Lower leg skin (tissue), 4 donors: Measurements from ENCODE around the gene HEATR5A. TPM values are rescaled to one million over a fixed set of nuclear protein-coding genes. Genes with fewer than 3 reads are reported as not detected.

ENCODE experiments used
- DNase-seq, 2 donors: peaks; one replicate each; pipeline ENCODE4 v3.0.0-alpha.2; 2019; ENCODE audit warnings: low spot score in 2 of 2
- H3K4me3 ChIP-seq: fragments of 200-600 bp; sonication (generic); 2 replicates; pipeline ENCODE4 v1.5.1; 2017; ENCODE audit warnings: mild to moderate bottlenecking, low read depth; ENCODE audit not compliant: poor library complexity, severe bottlenecking
- CTCF ChIP-seq, 3 donors: fragments of 450-650 bp; IDR thresholded peaks; one replicate each; pipeline ENCODE4 v1.5.1; 2016; ENCODE audit warnings: antibody characterized with exemption in 3 of 3, mild to moderate bottlenecking in 3 of 3, moderate library complexity in 2 of 3
- POLR2A ChIP-seq, 2 donors: fragments of 450-650 bp; IDR thresholded peaks; one replicate each; pipeline ENCODE4 v1.6.1; 2016 to 2017; ENCODE audit warnings: antibody characterized with exemption in 2 of 2, mild to moderate bottlenecking in 1 of 2, moderate library complexity in 1 of 2
- WGBS, 2 donors: methylation state at CpG; one replicate each; pipeline ENCODE4 v1.1.5; 2018; 5-methylcytosine and 5-hydroxymethylcytosine counted together
- intact Hi-C: fragments of 100-400 bp; cut with DNase I; formaldehyde crosslinking; loops from one replicate; pipeline ENCODE4 v1.15.0; 2023; ENCODE audit warnings: low total_unique reads
- total RNA-seq, 4 donors: library from RNA; depleted of rRNA; stranded (reverse); fragments of >200 nt; gene quantifications; one replicate each; pipeline ENCODE4 v1.1.0, GENCODE V29; 2016

The HEATR5A gene
- total RNA-seq, 4 donors from 2014 or later, result 7.3 to 11.6 (median 9.8) TPM

- no peak overlapping the region for H3K4me3 ChIP-seq
- no peak for DNase-seq
- intact Hi-C loops, result no loop called here
- TF ChIP-seq POLR2A (IDR thresholded peaks at IDR 0.05), result no peak
- no peak for TF ChIP-seq CTCF (IDR thresholded peaks at IDR 0.05)
Observed at GRCh38 chr14:31391977-31392503, 28.3 kb downstream of the HEATR5A start.

GRCh38 chr14:31391473-31391872 is 28.9 kb downstream of the HEATR5A start:
- TF ChIP-seq POLR2A (IDR thresholded peaks at IDR 0.05), result no peak
- no peak for TF ChIP-seq CTCF (IDR thresholded peaks at IDR 0.05)
- no peak overlapping the region for H3K4me3 ChIP-seq
- DNase-seq, result no peak
- 91 to 99% methylated on average over 3 of the region's 3 CpGs for WGBS, 2 donors
- intact Hi-C loops, result no loop called here

GRCh38 chr14:31389946-31390345 is 30.4 kb downstream of the HEATR5A start:
- TF ChIP-seq POLR2A (IDR thresholded peaks at IDR 0.05) (no peak), CTCF (IDR thresholded peaks at IDR 0.05) (no peak)

GRCh38 chr14:31388687-31389413 is 31.5 kb downstream of the HEATR5A start:
- 52 to 83% methylated on average over 5 of the region's 5 CpGs for WGBS, 2 donors
- H3K4me3 ChIP-seq, result no peak overlapping the region
- TF ChIP-seq CTCF (IDR thresholded peaks at IDR 0.05), result no peak
- TF ChIP-seq POLR2A (IDR thresholded peaks at IDR 0.05), result no peak
- intact Hi-C loops, result no loop called here
- DNase-seq, result no peak

More at GRCh38 chr14:31389946-31390345, 30.4 kb downstream of the HEATR5A start:
- no peak for DNase-seq
- intact Hi-C loops, result no loop called here
- no peak overlapping the region for H3K4me3 ChIP-seq
- WGBS, 2 donors, result 88 to 93% methylated on average over 2 of the region's 2 CpGs

GRCh38 chr14:31387091-31387490 is 33.3 kb downstream of the HEATR5A start:
- H3K4me3 ChIP-seq, result no peak overlapping the region
- TF ChIP-seq POLR2A (IDR thresholded peaks at IDR 0.05) (no peak), CTCF (IDR thresholded peaks at IDR 0.05) (no peak)
- intact Hi-C loops, result no loop called here
- WGBS, 2 donors, result 95 to 96% methylated on average over 7 of the region's 7 CpGs
- no peak for DNase-seq
